ENCODE measurements around the gene EFHD2.

The EFHD2 gene

DNA sequence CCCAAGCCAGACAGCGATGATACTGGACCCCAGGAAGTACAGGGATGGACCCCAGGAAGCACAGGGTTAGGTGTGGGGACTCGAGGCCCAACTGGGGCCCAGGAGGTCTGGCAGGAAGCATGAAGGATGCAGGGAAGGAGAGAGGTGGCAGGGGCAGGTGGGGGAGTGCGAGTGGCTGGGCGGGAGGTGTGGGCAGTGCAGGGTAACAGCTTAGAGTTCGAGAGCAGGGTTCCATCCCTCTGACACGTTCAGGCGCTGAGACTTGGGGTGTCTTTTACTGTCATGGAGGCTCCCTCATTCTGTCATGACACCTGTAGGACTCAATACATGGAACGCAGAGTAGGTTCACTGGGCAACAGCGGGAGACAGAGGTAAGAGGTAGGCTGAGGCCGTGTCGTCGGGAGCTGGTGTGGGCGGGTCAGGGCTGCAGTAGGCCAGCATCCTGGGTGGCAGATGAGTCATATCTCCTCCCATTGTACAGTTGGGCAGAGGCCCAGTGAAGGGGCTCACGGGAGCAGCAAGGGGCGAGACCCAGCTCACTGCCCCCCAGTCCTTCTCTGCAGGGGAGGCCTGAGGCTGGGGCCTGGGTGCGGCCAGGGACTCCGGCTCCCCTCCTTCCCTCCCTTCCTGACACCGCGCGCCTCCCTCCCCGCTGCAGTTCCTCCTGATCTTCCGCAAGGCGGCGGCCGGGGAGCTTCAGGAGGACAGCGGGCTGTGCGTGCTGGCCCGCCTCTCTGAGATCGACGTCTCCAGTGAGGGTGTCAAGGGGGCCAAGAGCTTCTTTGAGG, 17.0 kb downstream of the EFHD2 start:
- CTCF ChIA-PET, result interaction anchor here (0.5 to 8.5 kb wide), 4 partner anchors 12 to 122 kb away, joined by 3 to 145 read pairs (median 4); no protein-coding TSS in a partner anchor
- H3K27ac ChIP-seq (ENCODE audit: extremely low read depth, low read depth, low read length), result no peak overlapping the region
- POLR2A ChIA-PET, result no interaction called here

DNA sequence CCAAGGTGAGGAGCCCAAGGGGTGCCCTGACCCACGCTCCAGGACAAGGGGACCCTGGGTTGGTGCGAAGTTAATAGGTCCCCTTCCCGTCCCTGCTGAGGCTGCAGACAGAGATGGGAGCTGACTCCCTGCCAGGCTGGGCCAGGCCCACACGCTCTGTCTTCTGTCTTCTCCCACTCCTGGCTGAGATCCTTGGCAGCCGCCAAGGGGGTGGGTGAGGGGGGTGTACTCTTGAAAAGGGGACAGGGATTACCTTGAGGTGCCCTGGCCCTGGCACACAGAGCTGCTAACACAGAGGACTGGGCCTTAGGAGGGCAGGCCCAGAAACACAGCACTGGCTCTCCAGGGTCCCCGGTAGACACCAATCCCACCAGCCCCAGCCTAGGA, 17.6 kb downstream of the EFHD2 start:
- no peak for TF ChIP-seq ZNF175 (tag by site-specific recombination; IDR thresholded peaks at IDR 0.05)
- TF ChIP-seq ZNF10 (tag by site-specific recombination; IDR thresholded peaks at IDR 0.05), result peak; percentile 41; the same call in 1 of the 2 replicates
- TF ChIP-seq ZNF629 (tag by site-specific recombination; IDR thresholded peaks at IDR 0.05), result no peak
- TF ChIP-seq ZNF473 (tag by site-specific recombination; IDR thresholded peaks at IDR 0.05), result no peak
- TF ChIP-seq ZNF785 (tag by site-specific recombination; IDR thresholded peaks at IDR 0.05), result no peak
- peaks cover 0 to 36% of the 10 kb centered on the region in 2 experiments; a peak in 1 of 3 replicates for H3K36me3 ChIP-seq (ENCODE audit: control insufficient read depth in 2 of 2, insufficient read depth in 1 of 2, low read length in 2 of 2)
- ChIA-PET CTCF (interaction anchor here (0.6 to 8.5 kb wide), 3 partner anchors 13 to 123 kb away, joined by 3 to 145 read pairs (median 4); no protein-coding TSS in a partner anchor), POLR2A (no interaction called here)
- no peak overlapping the region for H3K4me3 ChIP-seq (ENCODE audit: low read depth, low read length)
- no peaks in the 10 kb centered on the region for H3K4me1 ChIP-seq (ENCODE audit: control insufficient read depth, insufficient read depth, low read length)
- no peaks in the 10 kb centered on the region for H3K9me3 ChIP-seq (ENCODE audit: control insufficient read depth, insufficient read depth, low read depth, low read length)
- H3K27ac ChIP-seq (ENCODE audit: extremely low read depth, low read depth, low read length), result no peak overlapping the region

More for the DNA sequence above, 17.0 kb downstream of the EFHD2 start:
- Histone ChIP-seq H3K36me3 (ENCODE audit: control insufficient read depth in 2 of 2, insufficient read depth in 1 of 2, low read length in 2 of 2) (peaks cover 0 to 36% of the 10 kb centered on the region in 2 experiments; a peak in 1 of 3 replicates), H3K4me3 (ENCODE audit: low read depth, low read length) (no peak overlapping the region), H3K4me1 (ENCODE audit: control insufficient read depth, insufficient read depth, low read length) (no peaks in the 10 kb centered on the region), H3K9me3 (ENCODE audit: control insufficient read depth, insufficient read depth, low read depth, low read length) (no peaks in the 10 kb centered on the region)
- TF ChIP-seq SP7 (tag by site-specific recombination; IDR thresholded peaks at IDR 0.05) (peak; percentile 49; the same call in 1 of the 2 replicates), GLIS1 (tag by site-specific recombination; IDR thresholded peaks at IDR 0.05) (peak; percentile 93), EGR2 (tag by site-specific recombination; IDR thresholded peaks at IDR 0.05; ENCODE audit: low read depth) (peak; percentile 80), WT1 (tag by site-specific recombination; IDR thresholded peaks at IDR 0.05) (peak; percentile 61; the same call in 1 of the 2 replicates), ZEB2 (tag by site-specific recombination; IDR thresholded peaks at IDR 0.05) (0 out of 2 replicates have a peak, but pooled peaks have one; percentile 16), ZNF341 (tag by site-specific recombination; IDR thresholded peaks at IDR 0.05; ENCODE audit: low read depth) (peak; percentile 47; the same call in 1 of the 2 replicates), OSR2 (tag by site-specific recombination; IDR thresholded peaks at IDR 0.05) (peak; percentile 39; the same call in 1 of the 2 replicates), ZNF600 (tag by site-specific recombination; IDR thresholded peaks at IDR 0.05) (peak; percentile 82), KLF9 (tag by site-specific recombination; IDR thresholded peaks at IDR 0.05; ENCODE audit: low read depth) (0 out of 2 replicates have a peak, but pooled peaks have one; percentile 14), ZNF560 (tag by site-specific recombination; IDR thresholded peaks at IDR 0.05; ENCODE audit: borderline replicate concordance) (no peak), ZIC2 (tag by site-specific recombination; IDR thresholded peaks at IDR 0.05) (peak; percentile 76), GLIS2 (tag by site-specific recombination; IDR thresholded peaks at IDR 0.05) (peak; percentile 69), ZNF214 (tag by site-specific recombination; IDR thresholded peaks at IDR 0.05; ENCODE audit: borderline replicate concordance) (no peak), ZFHX2 (tag by site-specific recombination; conservative IDR thresholded peaks at IDR 0.05) (peak; percentile 91), SCRT1 (tag by site-specific recombination; IDR thresholded peaks at IDR 0.05; ENCODE audit: borderline replicate concordance) (no peak), KLF1 (tag by site-specific recombination; IDR thresholded peaks at IDR 0.05) (0 out of 2 replicates have a peak, but pooled peaks have one; percentile 26), SP2 (tag by site-specific recombination; IDR thresholded peaks at IDR 0.05) (peak; percentile 27; the same call in 1 of the 2 replicates), ZNF792 (tag by site-specific recombination; IDR thresholded peaks at IDR 0.05) (no peak), SCRT2 (tag by site-specific recombination; IDR thresholded peaks at IDR 0.05) (peak; percentile 46)
- TF ChIP-seq, protein P1, sequence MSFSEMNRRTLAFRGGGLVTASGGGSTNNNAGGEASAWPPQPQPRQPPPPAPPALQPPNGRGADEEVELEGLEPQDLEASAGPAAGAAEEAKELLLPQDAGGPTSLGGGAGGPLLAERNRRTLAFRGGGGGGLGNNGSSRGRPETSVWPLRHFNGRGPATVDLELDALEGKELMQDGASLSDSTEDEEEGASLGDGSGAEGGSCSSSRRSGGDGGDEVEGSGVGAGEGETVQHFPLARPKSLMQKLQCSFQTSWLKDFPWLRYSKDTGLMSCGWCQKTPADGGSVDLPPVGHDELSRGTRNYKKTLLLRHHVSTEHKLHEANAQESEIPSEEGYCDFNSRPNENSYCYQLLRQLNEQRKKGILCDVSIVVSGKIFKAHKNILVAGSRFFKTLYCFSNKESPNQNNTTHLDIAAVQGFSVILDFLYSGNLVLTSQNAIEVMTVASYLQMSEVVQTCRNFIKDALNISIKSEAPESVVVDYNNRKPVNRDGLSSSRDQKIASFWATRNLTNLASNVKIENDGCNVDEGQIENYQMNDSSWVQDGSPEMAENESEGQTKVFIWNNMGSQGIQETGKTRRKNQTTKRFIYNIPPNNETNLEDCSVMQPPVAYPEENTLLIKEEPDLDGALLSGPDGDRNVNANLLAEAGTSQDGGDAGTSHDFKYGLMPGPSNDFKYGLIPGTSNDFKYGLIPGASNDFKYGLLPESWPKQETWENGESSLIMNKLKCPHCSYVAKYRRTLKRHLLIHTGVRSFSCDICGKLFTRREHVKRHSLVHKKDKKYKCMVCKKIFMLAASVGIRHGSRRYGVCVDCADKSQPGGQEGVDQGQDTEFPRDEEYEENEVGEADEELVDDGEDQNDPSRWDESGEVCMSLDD (tag by site-specific recombination; IDR thresholded peaks at IDR 0.05), result 0 out of 2 replicates have a peak, but pooled peaks have one; percentile 13
- TF ChIP-seq, protein P2, sequence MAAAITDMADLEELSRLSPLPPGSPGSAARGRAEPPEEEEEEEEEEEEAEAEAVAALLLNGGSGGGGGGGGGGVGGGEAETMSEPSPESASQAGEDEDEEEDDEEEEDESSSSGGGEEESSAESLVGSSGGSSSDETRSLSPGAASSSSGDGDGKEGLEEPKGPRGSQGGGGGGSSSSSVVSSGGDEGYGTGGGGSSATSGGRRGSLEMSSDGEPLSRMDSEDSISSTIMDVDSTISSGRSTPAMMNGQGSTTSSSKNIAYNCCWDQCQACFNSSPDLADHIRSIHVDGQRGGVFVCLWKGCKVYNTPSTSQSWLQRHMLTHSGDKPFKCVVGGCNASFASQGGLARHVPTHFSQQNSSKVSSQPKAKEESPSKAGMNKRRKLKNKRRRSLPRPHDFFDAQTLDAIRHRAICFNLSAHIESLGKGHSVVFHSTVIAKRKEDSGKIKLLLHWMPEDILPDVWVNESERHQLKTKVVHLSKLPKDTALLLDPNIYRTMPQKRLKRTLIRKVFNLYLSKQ (tag by site-specific recombination; IDR thresholded peaks at IDR 0.05; ENCODE audit: borderline replicate concordance), result no peak
- TF ChIP-seq, protein P3, sequence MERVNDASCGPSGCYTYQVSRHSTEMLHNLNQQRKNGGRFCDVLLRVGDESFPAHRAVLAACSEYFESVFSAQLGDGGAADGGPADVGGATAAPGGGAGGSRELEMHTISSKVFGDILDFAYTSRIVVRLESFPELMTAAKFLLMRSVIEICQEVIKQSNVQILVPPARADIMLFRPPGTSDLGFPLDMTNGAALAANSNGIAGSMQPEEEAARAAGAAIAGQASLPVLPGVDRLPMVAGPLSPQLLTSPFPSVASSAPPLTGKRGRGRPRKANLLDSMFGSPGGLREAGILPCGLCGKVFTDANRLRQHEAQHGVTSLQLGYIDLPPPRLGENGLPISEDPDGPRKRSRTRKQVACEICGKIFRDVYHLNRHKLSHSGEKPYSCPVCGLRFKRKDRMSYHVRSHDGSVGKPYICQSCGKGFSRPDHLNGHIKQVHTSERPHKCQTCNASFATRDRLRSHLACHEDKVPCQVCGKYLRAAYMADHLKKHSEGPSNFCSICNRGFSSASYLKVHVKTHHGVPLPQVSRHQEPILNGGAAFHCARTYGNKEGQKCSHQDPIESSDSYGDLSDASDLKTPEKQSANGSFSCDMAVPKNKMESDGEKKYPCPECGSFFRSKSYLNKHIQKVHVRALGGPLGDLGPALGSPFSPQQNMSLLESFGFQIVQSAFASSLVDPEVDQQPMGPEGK (tag by site-specific recombination; IDR thresholded peaks at IDR 0.05), result peak; percentile 64
- TF ChIP-seq, protein P4, sequence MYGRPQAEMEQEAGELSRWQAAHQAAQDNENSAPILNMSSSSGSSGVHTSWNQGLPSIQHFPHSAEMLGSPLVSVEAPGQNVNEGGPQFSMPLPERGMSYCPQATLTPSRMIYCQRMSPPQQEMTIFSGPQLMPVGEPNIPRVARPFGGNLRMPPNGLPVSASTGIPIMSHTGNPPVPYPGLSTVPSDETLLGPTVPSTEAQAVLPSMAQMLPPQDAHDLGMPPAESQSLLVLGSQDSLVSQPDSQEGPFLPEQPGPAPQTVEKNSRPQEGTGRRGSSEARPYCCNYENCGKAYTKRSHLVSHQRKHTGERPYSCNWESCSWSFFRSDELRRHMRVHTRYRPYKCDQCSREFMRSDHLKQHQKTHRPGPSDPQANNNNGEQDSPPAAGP (tag by site-specific recombination; IDR thresholded peaks at IDR 0.05), result peak; percentile 72; the same call in 1 of the 2 replicates

Data from HEK293 (cell line).